Aorta (tissue), 5 donors: ENCODE measurements around the gene KNG1. TPM values are rescaled to one million over a fixed set of nuclear protein-coding genes. Genes with fewer than 3 reads are reported as not detected.

ENCODE experiments used
- ATAC-seq: fragments of 200-7000 bp; cut with Tn5 transposase; one replicate; pipeline ENCODE4 v1.9.1; 2022; ENCODE audit warnings: moderate library complexity; ENCODE audit not compliant: low FRiP score
- DNase-seq, 2 donors: peaks; one replicate each; pipeline ENCODE4 v3.0.0-alpha.2; 2020
- H3K27ac ChIP-seq, 2 donors: one replicate each; pipeline ENCODE4 v1.5.1; 2013; ENCODE audit warnings: low read length in 2 of 2, mild to moderate bottlenecking in 2 of 2, moderate library complexity in 2 of 2, control low read depth in 1 of 2, inconsistent platforms in 1 of 2, low read depth in 1 of 2
- H3K27me3 ChIP-seq, 2 donors: one replicate each; pipeline ENCODE4 v1.6.1; 2013; ENCODE audit warnings: control low read depth in 1 of 2, low read length in 1 of 2, mild to moderate bottlenecking in 1 of 2, moderate library complexity in 1 of 2; ENCODE audit not compliant: insufficient read depth in 2 of 2, control insufficient read depth in 1 of 2
- H3K36me3 ChIP-seq, 2 donors: one replicate each; pipeline ENCODE4 v1.6.1; 2013; ENCODE audit warnings: control low read depth in 1 of 2, low read length in 1 of 2, mild to moderate bottlenecking in 1 of 2; ENCODE audit not compliant: insufficient read depth in 2 of 2, control insufficient read depth in 1 of 2
- H3K4me1 ChIP-seq, 2 donors: one replicate each; pipeline ENCODE4 v1.6.1; 2013; ENCODE audit warnings: low read length in 2 of 2, control low read depth in 1 of 2, mild to moderate bottlenecking in 1 of 2, moderate library complexity in 1 of 2; ENCODE audit not compliant: insufficient read depth in 2 of 2, control insufficient read depth in 1 of 2
- H3K4me3 ChIP-seq, 2 donors: one replicate each; pipeline ENCODE4 v1.5.1; 2013; ENCODE audit warnings: low read length in 2 of 2, control low read depth in 1 of 2, mild to moderate bottlenecking in 1 of 2
- H3K9me3 ChIP-seq: one replicate; pipeline ENCODE4 v1.6.1; 2013; ENCODE audit warnings: mild to moderate bottlenecking, low read length; ENCODE audit not compliant: control insufficient read depth
- WGBS, 2 donors: extraction: QIAGEN DNeasy Blood & Tissue Kit; methylation state at CpG; one replicate each; pipeline ENCODE4 v1.1.7; 2013; 5-methylcytosine and 5-hydroxymethylcytosine counted together
- intact Hi-C, 2 donors: fragments of 100-400 bp; cut with DNase I; formaldehyde crosslinking; loops; one replicate each; pipeline versions ENCODE4 v1.14.2 to v1.15.0; 2022
- polyA plus RNA-seq, 2 donors: library from polyadenylated mRNA; stranded (reverse); fragments of 200-250 nt; gene quantifications; one replicate each; pipeline ENCODE4 v1.2.3, GENCODE V29; 2013
- total RNA-seq, 2 donors: library from RNA; stranded (reverse); fragmentation: NEBNext Ultra II Directional; extraction: Animal tissue kit (Norgen Biotek cat#: 25700); gene quantifications; one replicate each; pipeline ENCODE4 v1.2.1, GENCODE V29; 2021
- donor health status: healthy with polysubstance abuse.
- donor health status: Bipolar disorder and iron deficiency.
- donor health status: DM: no; HTN: no; CAD: no.
- donor health status: DM: no; HTN: no; CAD: no.
- donor health status: DM: yes; HTN: yes; CAD: no.

The KNG1 gene
- total and polyA plus RNA-seq, 4 donors, result not detected

DNA sequence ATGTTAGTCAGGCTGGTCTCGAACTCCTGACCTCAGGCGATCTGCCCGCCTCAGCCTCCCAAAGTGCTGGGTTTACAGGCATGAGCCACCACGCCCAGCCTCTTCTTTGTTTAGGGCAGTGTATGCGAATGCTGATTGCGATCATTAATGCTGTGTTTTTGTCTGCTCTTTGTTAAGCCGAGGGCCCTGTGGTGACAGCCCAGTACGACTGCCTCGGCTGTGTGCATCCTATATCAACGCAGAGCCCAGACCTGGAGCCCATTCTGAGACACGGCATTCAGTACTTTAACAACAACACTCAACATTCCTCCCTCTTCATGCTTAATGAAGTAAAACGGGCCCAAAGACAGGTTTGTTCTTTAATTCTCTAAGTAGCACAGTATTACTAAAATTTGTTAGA is 7.8 kb downstream of the KNG1 start:
- no peak overlapping the region for H3K4me3 ChIP-seq
- H3K9me3 ChIP-seq, result no peaks in the 10 kb centered on the region
- H3K36me3 ChIP-seq, result no peaks in the 10 kb centered on the region
- ATAC-seq (no peak), DNase-seq (no peak)
- no peak overlapping the region for H3K27ac ChIP-seq
- no peaks in the 10 kb centered on the region for H3K27me3 ChIP-seq
- WGBS, 2 donors, result 86 to 88% methylated on average over 12 of the region's 12 CpGs
- H3K4me1 ChIP-seq, result no peaks in the 10 kb centered on the region
- intact Hi-C loops, result no loop called here

DNA sequence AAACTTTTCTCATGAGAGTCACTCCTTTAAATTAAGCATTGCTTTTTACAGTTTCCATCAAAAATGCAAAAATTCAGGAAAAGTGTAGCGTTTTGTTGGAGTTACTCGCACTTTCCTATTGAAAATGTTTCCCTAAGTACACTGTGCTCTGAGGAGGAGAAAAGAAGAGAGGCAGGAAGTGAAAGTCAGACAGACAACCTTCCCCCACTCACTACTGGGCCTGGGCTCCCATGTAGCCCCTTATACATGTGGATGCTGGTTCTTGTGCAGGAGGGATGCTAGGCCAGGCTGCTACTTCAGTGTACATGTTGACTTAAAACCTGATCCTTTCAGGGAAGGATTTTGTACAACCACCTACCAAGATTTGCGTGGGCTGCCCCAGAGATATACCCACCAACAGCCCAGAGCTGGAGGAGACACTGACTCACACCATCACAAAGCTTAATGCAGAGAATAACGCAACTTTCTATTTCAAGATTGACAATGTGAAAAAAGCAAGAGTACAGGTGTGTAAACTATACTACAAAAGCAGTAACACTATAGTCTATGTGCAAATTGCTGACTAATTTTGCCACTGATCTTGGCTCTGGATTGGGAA is 15.1 kb downstream of the KNG1 start:
- no peak for ATAC-seq
- WGBS, 2 donors, result 91 to 94% methylated on average over 4 of the region's 4 CpGs

DNA sequence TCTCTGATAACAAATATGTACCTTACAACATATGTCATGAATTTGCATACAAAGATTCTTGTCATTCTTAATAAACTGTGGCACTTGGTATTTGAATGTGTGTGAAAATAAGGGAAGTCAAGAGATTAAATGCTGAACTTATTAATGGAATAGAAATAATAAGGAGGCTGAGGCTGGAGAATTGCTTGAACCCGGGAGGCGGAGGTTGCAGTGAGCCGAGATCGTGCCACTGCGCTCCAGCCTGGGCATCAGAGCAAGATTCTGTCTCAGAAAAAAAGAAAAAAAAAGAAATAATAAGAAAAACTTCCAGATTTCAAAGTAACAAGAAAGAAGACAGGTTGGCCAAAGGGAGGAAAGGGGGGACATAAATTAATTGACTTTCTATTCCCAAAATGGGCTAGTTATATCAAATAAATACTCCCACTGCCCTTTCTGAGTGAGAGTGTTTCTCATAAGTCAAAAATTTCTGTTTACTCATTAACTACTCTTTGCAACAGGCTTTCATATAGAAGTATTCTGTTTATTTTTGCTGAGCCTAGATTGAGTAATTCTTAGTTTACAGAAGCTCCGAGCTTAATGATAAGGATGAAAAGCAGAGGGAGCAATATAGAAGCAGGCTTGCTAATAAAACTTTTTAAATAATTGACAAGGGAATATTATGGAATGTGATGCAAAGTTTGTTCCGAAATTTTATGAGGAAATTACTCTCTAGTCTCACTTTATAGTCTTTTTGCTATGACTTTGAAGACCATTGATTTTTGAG is 25.6 kb downstream of the KNG1 start:
- Histone ChIP-seq H3K36me3 (no peaks in the 10 kb centered on the region), H3K27ac (no peak overlapping the region), H3K27me3 (no peaks in the 10 kb centered on the region), H3K4me3 (no peak overlapping the region), H3K4me1 (no peaks in the 10 kb centered on the region), H3K9me3 (no peaks in the 10 kb centered on the region)
- ATAC-seq (no peak), DNase-seq (no peak)
- 83 to 85% methylated on average over 7 of the region's 7 CpGs for WGBS, 2 donors
- intact Hi-C loops, result no loop called here

More for the DNA sequence above, 15.1 kb downstream of the KNG1 start:
- H3K4me1 ChIP-seq, result no peaks in the 10 kb centered on the region
- H3K27me3 ChIP-seq, result no peaks in the 10 kb centered on the region
- no peak overlapping the region for H3K4me3 ChIP-seq
- H3K9me3 ChIP-seq, result no peaks in the 10 kb centered on the region
- no peaks in the 10 kb centered on the region for H3K36me3 ChIP-seq
- intact Hi-C loops, result no loop called here
- no peak for DNase-seq
- no peak overlapping the region for H3K27ac ChIP-seq

DNA sequence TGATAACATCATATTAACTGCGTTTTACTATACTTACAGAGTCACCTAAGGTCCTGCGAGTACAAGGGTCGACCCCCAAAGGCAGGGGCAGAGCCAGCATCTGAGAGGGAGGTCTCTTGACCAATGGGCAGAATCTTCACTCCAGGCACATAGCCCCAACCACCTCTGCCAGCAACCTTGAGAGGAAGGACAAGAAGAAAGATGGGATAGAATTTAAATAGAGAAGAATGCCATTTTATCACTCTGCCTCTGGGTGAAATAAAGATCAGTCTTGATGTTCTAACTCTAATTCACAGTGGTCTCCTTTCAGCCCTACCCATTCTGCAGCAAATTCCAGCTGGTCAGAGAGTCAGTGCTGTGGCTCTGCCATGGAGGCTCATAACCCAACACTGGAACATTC is 26.5 kb downstream of the KNG1 start:
- Histone ChIP-seq H3K27me3 (no peaks in the 10 kb centered on the region), H3K9me3 (no peaks in the 10 kb centered on the region), H3K27ac (no peak overlapping the region), H3K36me3 (no peaks in the 10 kb centered on the region), H3K4me3 (no peak overlapping the region), H3K4me1 (no peaks in the 10 kb centered on the region)
- DNase-seq, result no peak
- intact Hi-C loops, result no loop called here
- ATAC-seq, result no peak
- WGBS, 2 donors, result 70 to 77% methylated on average over 3 of the region's 3 CpGs

DNA sequence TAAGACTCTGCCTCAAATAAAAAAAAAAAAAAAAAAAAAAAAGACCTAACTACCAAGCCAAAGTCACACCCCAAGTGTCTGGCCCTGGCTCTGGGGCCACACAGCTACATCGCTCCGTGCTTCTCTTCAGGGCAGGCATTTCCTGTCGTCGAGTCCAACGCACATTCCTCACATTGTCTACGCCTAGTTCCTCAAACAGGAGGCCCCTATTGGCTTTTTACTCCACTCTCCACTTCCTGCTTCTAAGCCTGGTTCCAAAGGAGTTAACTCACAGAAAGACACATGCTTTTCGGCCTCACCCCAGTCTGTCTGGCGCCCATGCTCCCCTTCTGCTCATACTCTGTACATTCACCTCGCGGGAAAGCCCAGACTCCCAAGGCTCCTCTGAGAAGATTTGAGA is 28.8 kb downstream of the KNG1 start:
- 7 to 8% methylated on average over 9 to 10 of the region's 10 CpGs for WGBS, 2 donors
- Histone ChIP-seq H3K4me1 (no peaks in the 10 kb centered on the region), H3K4me3 (no peak overlapping the region), H3K27me3 (no peaks in the 10 kb centered on the region), H3K9me3 (no peaks in the 10 kb centered on the region), H3K27ac (peak overlapping the region in 1 of 2 donors; percentile 3), H3K36me3 (no peaks in the 10 kb centered on the region)
- intact Hi-C loops, result no loop called here
- DNase-seq (peak in 1 of 2 donors; percentile 82), ATAC-seq (no peak)

DNA sequence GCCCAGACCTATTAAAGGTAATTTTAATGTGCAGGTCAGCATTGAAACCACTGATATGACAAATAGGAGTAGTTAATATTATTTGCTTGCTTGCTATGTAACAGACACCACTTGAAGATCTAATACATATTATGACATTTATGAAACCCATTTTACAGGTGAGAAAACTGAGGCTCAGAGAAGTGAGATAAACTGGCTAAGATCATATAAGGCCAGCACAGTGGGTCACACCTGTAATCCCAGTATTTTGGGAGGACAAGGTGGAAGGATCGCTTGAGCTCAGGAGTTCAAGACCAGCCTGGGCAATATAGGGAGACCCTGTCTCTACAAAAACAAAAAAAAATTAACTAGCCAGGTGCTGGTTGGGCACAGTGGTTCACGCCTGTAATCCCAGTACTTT is 33.2 kb downstream of the KNG1 start:
- no peaks in the 10 kb centered on the region for H3K4me1 ChIP-seq
- intact Hi-C loops, result no loop called here
- H3K27me3 ChIP-seq, result no peaks in the 10 kb centered on the region
- DNase-seq, result no peak
- H3K27ac ChIP-seq, result no peak overlapping the region
- H3K4me3 ChIP-seq, result no peak overlapping the region
- WGBS, 2 donors, result 95 to 99% methylated on average over 2 of the region's 2 CpGs
- H3K36me3 ChIP-seq, result no peaks in the 10 kb centered on the region
- ATAC-seq, result no peak
- no peaks in the 10 kb centered on the region for H3K9me3 ChIP-seq

DNA sequence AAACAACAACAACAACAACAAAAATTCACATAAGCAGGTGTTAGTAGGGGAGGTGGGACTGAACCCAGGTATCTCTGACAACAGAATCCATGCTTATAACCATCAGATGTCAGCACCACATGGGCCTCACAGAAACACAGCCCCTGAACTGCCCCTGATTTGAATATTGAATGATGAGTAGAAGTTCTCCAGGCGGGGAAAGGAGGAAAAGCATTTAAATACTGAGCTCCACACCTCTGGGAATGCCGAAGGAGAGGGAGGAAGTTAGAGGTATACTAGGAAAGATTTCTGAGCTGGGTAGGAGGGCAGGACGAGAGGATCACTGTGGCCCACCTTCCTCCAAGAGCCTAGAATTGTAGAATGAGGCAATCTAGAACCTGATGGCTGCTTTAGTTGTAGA is 34.3 kb downstream of the KNG1 start:
- H3K9me3 ChIP-seq, result no peaks in the 10 kb centered on the region
- 43% methylated on average over 3 of the region's 3 CpGs for WGBS, 2 donors
- no peaks in the 10 kb centered on the region for H3K4me1 ChIP-seq
- no peak overlapping the region for H3K27ac ChIP-seq
- H3K36me3 ChIP-seq, result no peaks in the 10 kb centered on the region
- DNase-seq (no peak), ATAC-seq (no peak)
- no peak overlapping the region for H3K4me3 ChIP-seq
- intact Hi-C loops, result no loop called here
- no peaks in the 10 kb centered on the region for H3K27me3 ChIP-seq

DNA sequence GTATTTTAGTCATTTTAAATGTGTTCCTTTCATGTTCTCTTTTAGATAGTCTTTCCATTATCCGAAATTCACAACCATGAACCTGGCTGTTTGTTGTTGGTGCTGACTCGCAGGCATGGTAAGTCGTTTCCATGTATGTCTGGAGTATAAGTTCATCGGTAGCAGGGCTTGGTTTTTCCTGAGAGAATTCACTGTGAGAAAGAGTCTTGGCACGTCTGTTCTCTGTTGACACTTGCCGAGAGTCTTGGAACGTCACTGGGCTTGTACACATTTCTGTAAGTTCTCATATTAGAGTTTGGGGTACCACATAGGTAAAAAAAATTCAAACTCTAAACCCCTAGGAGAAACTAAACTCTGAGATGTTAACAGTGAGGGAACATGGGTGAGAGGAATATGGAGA is 36.8 kb downstream of the KNG1 start:
- WGBS, 2 donors, result 66 to 72% methylated on average over 7 of the region's 7 CpGs
- Histone ChIP-seq H3K27me3 (no peaks in the 10 kb centered on the region), H3K27ac (no peak overlapping the region), H3K9me3 (no peaks in the 10 kb centered on the region), H3K36me3 (no peaks in the 10 kb centered on the region), H3K4me1 (no peaks in the 10 kb centered on the region), H3K4me3 (no peak overlapping the region)
- intact Hi-C loops, result no loop called here
- no peak for ATAC-seq
- DNase-seq, result no peak

DNA sequence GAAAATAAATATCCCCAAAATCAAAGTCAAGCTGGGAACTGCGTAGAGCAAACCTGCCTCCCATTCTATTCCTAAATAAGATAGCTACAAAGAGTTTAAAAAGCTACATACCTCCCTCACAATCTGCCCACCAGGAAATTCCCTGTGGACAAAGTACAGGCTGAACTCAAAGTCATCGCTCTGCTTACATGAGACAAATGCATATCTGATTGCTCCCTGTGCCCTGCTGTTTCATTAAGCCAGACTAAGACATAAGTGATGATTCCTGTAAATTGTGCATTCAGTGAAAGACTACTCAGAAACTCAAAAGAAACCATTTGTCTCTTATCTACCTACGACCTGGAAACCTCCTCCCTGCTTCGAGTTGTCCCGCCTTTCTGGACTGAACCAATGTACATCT is 37.7 kb downstream of the KNG1 start:
- no peaks in the 10 kb centered on the region for H3K4me1 ChIP-seq
- ATAC-seq, result no peak
- H3K27ac ChIP-seq, result no peak overlapping the region
- no peaks in the 10 kb centered on the region for H3K9me3 ChIP-seq
- intact Hi-C loops, result no loop called here
- H3K4me3 ChIP-seq, result no peak overlapping the region
- no peaks in the 10 kb centered on the region for H3K27me3 ChIP-seq
- no peak for DNase-seq
- H3K36me3 ChIP-seq, result no peaks in the 10 kb centered on the region
- 95 to 98% methylated on average over 5 of the region's 5 CpGs for WGBS, 2 donors
